K562 (cell line): ENCODE results near the gene ZMYND19. TPM values are rescaled to one million over a fixed set of nuclear protein-coding genes. Genes with fewer than 3 reads are reported as not detected.

Experiments
- ATAC-seq: fragments of 200-7000 bp; cut with Tn5 transposase; 3 replicates; pipeline ENCODE4 v1.9.1; 2020; ENCODE audit warnings: moderate library complexity
- BruUV-seq: library from RNA; stranded (reverse); fragments of 400-500 nt; replicated peaks from 2 replicates; lab custom pipeline; 2021; lab: Mats Ljungman, UMichigan
- CTCF ChIA-PET: fragments of 300-600 bp; formaldehyde crosslinking; extraction: SDS; loops from one replicate; lab custom pipeline; 2021; ENCODE audit warnings: low intra/inter-chr PET ratio; lab: Yijun Ruan, JAX
- POLR2A ChIA-PET: fragments of 300-600, 350-650 bp; sonication (Branson Sonifier 250); formaldehyde crosslinking; extraction: SDS; loops from one replicate; lab custom pipeline; 2021; ENCODE audit warnings: antibody characterized with exemption, inconsistent platforms; lab: Yijun Ruan, JAX
- DNase-seq, 4 experiments: peaks; one replicate each; pipeline versions ENCODE4 v3.0.0 to v3.0.0-alpha.2; 2011 to 2018; ENCODE audit warnings: low spot score in 3 of 4, mixed read lengths in 3 of 4; ENCODE audit errors: extremely low read depth in 1 of 4
- FAIRE-seq: peaks from 2 replicates; lab custom pipeline; 2011; peaks lifted over from hg19 to GRCh38; lab: Jason Lieb, UNC
- H2AFZ ChIP-seq: 2 replicates; pipeline ENCODE4 v1.6.0; 2011; ENCODE audit warnings: low read depth, low read length, control low read depth, inconsistent platforms
- H3K27ac ChIP-seq: fragments of 200-600 bp; 3 replicates; pipeline ENCODE4 v1.8.0; 2011; ENCODE audit warnings: low read depth, mild to moderate bottlenecking, control low read depth, inconsistent platforms, low read length, moderate library complexity, mixed read lengths; ENCODE audit errors: extremely low read depth
- H3K27me3 ChIP-seq, 2 experiments: fragments of 300-600 bp in 1 of 2; 2 replicates in 1 of 2; 3 replicates in 1 of 2; pipeline versions ENCODE4 v1.6.0 to v1.8.0; 2011; ENCODE audit warnings: inconsistent platforms in 2 of 2, low read length in 2 of 2, mild to moderate bottlenecking in 1 of 2, mixed read lengths in 1 of 2, moderate library complexity in 1 of 2; ENCODE audit not compliant: control insufficient read depth in 2 of 2, insufficient read depth in 2 of 2
- H3K36me3 ChIP-seq: fragments of 300-600 bp; 3 replicates; pipeline ENCODE4 v1.8.0; 2011; ENCODE audit warnings: mild to moderate bottlenecking, low read length, inconsistent platforms; ENCODE audit not compliant: control insufficient read depth, insufficient read depth
- H3K4me1 ChIP-seq, 2 experiments: fragments of 200-600 bp in 1 of 2; replicated peaks in 1 of 2; 2 replicates in 1 of 2; 3 replicates in 1 of 2; pipeline versions ENCODE4 v1.5.1 to v1.8.0; 2011; ENCODE audit warnings: inconsistent platforms in 2 of 2, low read length in 2 of 2, mild to moderate bottlenecking in 1 of 2, mixed read lengths in 1 of 2, moderate library complexity in 1 of 2; ENCODE audit not compliant: control insufficient read depth in 2 of 2, insufficient read depth in 2 of 2
- H3K4me2 ChIP-seq: 2 replicates; pipeline ENCODE4 v1.6.1; 2011; ENCODE audit warnings: low read length, control low read depth, inconsistent platforms, mixed read lengths; ENCODE audit not compliant: insufficient read depth
- H3K4me3 ChIP-seq: fragments of 200-600 bp; sonication (generic), shearing (Covaris generic); 2 replicates; pipeline ENCODE4 v1.5.1; 2016; ENCODE audit warnings: control low read depth, inconsistent platforms
- H3K79me2 ChIP-seq: fragments of 200-600 bp; 3 replicates; pipeline ENCODE4 v1.8.0; 2011; ENCODE audit warnings: low read length, inconsistent platforms; ENCODE audit not compliant: control insufficient read depth, insufficient read depth
- H3K9ac ChIP-seq, 2 experiments: 2 replicates each; pipeline versions ENCODE4 v1.6.0 to v1.6.1; 2011; ENCODE audit warnings: low read depth in 2 of 2, low read length in 2 of 2, control low read depth in 1 of 2, inconsistent platforms in 1 of 2, mild to moderate bottlenecking in 1 of 2, mixed read lengths in 1 of 2; ENCODE audit not compliant: insufficient read depth in 1 of 2
- H3K9me1 ChIP-seq: one replicate; pipeline ENCODE4 v1.6.0; 2011; ENCODE audit warnings: inconsistent platforms, mild to moderate bottlenecking, low read length, moderate library complexity; ENCODE audit not compliant: control insufficient read depth, insufficient read depth
- H3K9me3 ChIP-seq: replicated peaks from 2 replicates; pipeline ENCODE4 v1.5.1; 2011; ENCODE audit warnings: low read depth, low read length, inconsistent platforms; ENCODE audit not compliant: control insufficient read depth, insufficient read depth
- H4K20me1 ChIP-seq: replicated peaks from 2 replicates; pipeline ENCODE4 v1.6.1; 2011; ENCODE audit warnings: low read length, inconsistent platforms, mixed read lengths; ENCODE audit not compliant: control insufficient read depth, insufficient read depth
- ELK1 ChIP-seq: sonication (generic); formaldehyde crosslinking; IDR thresholded peaks from 2 replicates; pipeline ENCODE4 v1.8.1; 2022; ENCODE audit warnings: missing genetic modification reagents
- FOXM1 ChIP-seq, 2 experiments: fragments of 450-650 bp in 1 of 2; sonication (generic) in 1 of 2; formaldehyde crosslinking in 1 of 2; IDR thresholded peaks; 2 replicates each; pipeline versions ENCODE4 v1.6.1 to v1.9.0; 2017 to 2022; ENCODE audit warnings: low read depth in 2 of 2, mild to moderate bottlenecking in 2 of 2, missing genetic modification reagents in 1 of 2, moderate library complexity in 1 of 2
- MAFK ChIP-seq: IDR thresholded peaks from 2 replicates; pipeline ENCODE4 v1.6.1; 2011; ENCODE audit warnings: low read length, improper control_type of control experiment
- NFE2L1 ChIP-seq: fragments of 450-650 bp; IDR thresholded peaks from 2 replicates; pipeline ENCODE4 v1.6.1; 2016; ENCODE audit warnings: missing genetic modification characterization, low read depth, mild to moderate bottlenecking, missing compliant biosample characterization, moderate library complexity, borderline replicate concordance
- NR4A1 ChIP-seq, 2 experiments: fragments of 250-450 bp in 1 of 2; fragments of 450-650 bp in 1 of 2; sonication (Bioruptor Pico) in 1 of 2; IDR thresholded peaks; 2 replicates each; pipeline versions ENCODE4 v1.4.0 to v1.6.1; 2016 to 2020; ENCODE audit warnings: mild to moderate bottlenecking in 2 of 2, missing compliant biosample characterization in 1 of 2, missing genetic modification characterization in 1 of 2, moderate library complexity in 1 of 2
- SIN3A ChIP-seq, 2 experiments: fragments of 150-350 bp in 1 of 2; IDR thresholded peaks; 2 replicates each; pipeline ENCODE4 v1.6.1; 2011 to 2016; ENCODE audit warnings: borderline replicate concordance in 2 of 2, low read depth in 2 of 2, low read length in 2 of 2, mild to moderate bottlenecking in 2 of 2, moderate library complexity in 2 of 2; ENCODE audit not compliant: control insufficient read depth in 1 of 2
- SMAD1 ChIP-seq: fragments of 150-350 bp; IDR thresholded peaks from 2 replicates; pipeline ENCODE4 v1.6.1; 2014; ENCODE audit warnings: low read length, low read depth; ENCODE audit not compliant: partially characterized antibody
- SP1 ChIP-seq: sonication (generic); formaldehyde crosslinking; IDR thresholded peaks from 2 replicates; pipeline ENCODE4 v1.8.1; 2022; ENCODE audit warnings: mild to moderate bottlenecking, missing genetic modification reagents
- SREBF1 ChIP-seq: fragments of 150-350 bp; IDR thresholded peaks from 2 replicates; pipeline ENCODE4 v1.6.1; 2014; ENCODE audit warnings: antibody characterized with exemption, low read depth, low read length, borderline replicate concordance
- TARDBP ChIP-seq: fragments of 450-650 bp; IDR thresholded peaks from 2 replicates; pipeline ENCODE4 v1.6.1; 2016
- U2AF2 ChIP-seq: fragments of 200-400 bp; formaldehyde crosslinking; optimal IDR thresholded peaks from 2 replicates; pipeline ENCODE3; 2017; ENCODE audit warnings: low read depth, mild to moderate bottlenecking, low read length
- ZNF217 ChIP-seq: sonication (generic); formaldehyde crosslinking; IDR thresholded peaks from 2 replicates; pipeline ENCODE4 v1.8.0; 2022; ENCODE audit warnings: mild to moderate bottlenecking, missing genetic modification reagents
- ZNF224 ChIP-seq: sonication (generic); formaldehyde crosslinking; IDR thresholded peaks from 2 replicates; pipeline ENCODE4 v1.8.0; 2022; ENCODE audit warnings: mild to moderate bottlenecking, missing genetic modification reagents
- ZNF384 ChIP-seq: IDR thresholded peaks from 2 replicates; pipeline ENCODE4 v1.6.1; 2012; ENCODE audit warnings: low read depth, low read length, improper control_type of control experiment
- ZNF512 ChIP-seq: IDR thresholded peaks from 2 replicates; pipeline ENCODE4 v1.6.1; 2016; ENCODE audit warnings: missing genetic modification characterization, missing compliant biosample characterization
- ZNF561 ChIP-seq: fragments of 450-650 bp; formaldehyde crosslinking; conservative IDR thresholded peaks from 2 replicates; pipeline ENCODE4 v1.4.0; 2020; ENCODE audit warnings: mild to moderate bottlenecking, moderate library complexity
- ZNF695 ChIP-seq: fragments of 450-650 bp; formaldehyde crosslinking; IDR thresholded peaks from 2 replicates; pipeline ENCODE4 v1.4.0; 2020; ENCODE audit warnings: mild to moderate bottlenecking, moderate library complexity
- ZNF77 ChIP-seq: fragments of 250-450 bp; sonication (Bioruptor Pico); IDR thresholded peaks from 2 replicates; pipeline ENCODE4 v1.5.0; 2020
- WGBS: fragments of 100-300 bp; shearing (Covaris generic); methylation state at CpG from one replicate; pipeline ENCODE4 v1.1.6; 2016; ENCODE audit warnings: low coverage, mixed read lengths; ENCODE audit not compliant: insufficient coverage; ENCODE audit errors: missing lambda C conversion rate; 5-methylcytosine and 5-hydroxymethylcytosine counted together
- in situ Hi-C: fragments of 300-500 bp; cut with MboI; formaldehyde crosslinking; loops from 4 replicates; pipeline ENCODE4 v1.15.0; 2018; ENCODE audit warnings: inconsistent platforms, mixed read lengths
- intact Hi-C: fragments of 100-400 bp; cut with micrococcal nuclease; formaldehyde crosslinking; loops from 2 replicates; pipeline ENCODE4 v1.14.2; 2022
- polyA plus RNA-seq, 8 experiments: library from polyadenylated mRNA; depleted of rRNA in 4 of 8; stranded (reverse) in 5 of 8; unstranded in 3 of 8; fragments of >200 nt; fragmentation: Nextera tagmentation in 2 of 8; fragmentation: Illumina TruSeq in 1 of 8; extraction: Ambion mirVana in 2 of 8; extraction: Trizol in 1 of 8; gene quantifications; 2 replicates each; pipeline versions ENCODE4 v1.2.1 to v1.2.3, GENCODE V29; 2011 to 2014; ENCODE audit warnings: inconsistent platforms in 1 of 8, missing spikeins in 1 of 8
- total RNA-seq, 7 experiments: library from RNA; depleted of rRNA in 6 of 7; stranded (reverse); fragments of >200 nt in 6 of 7; fragmentation: Illumina TruSeq in 2 of 7; extraction: Trizol in 2 of 7; gene quantifications; 2 replicates each; pipeline versions ENCODE4 v1.2.1 to v1.2.3, GENCODE V29; 2011 to 2021; ENCODE audit warnings: low replicate concordance in 1 of 7

ZMYND19 gene
- total and polyA plus RNA-seq, 9 of the 15 experiments (the other 6 are each of a cell fraction or from before 2014, with no cell fraction given), result 1.0 to 86.7 (median 44.0) TPM

- peak; percentile 88 for ATAC-seq
- H3K4me2 ChIP-seq, result peak within 1 kb of the TSS; percentile 71
- H3K36me3 ChIP-seq, result no peaks in the 10 kb centered on the region
- WGBS, result 2% methylated on average over 12 of the region's 111 CpGs
- H3K27ac ChIP-seq, result peak within 1 kb of the TSS; percentile 88
- no peak for FAIRE-seq
- no TSS peak for BruUV-seq
- intact Hi-C loops, result no loop called here
- ChIA-PET POLR2A (interaction anchor here (0.6 kb wide), 1 partner anchor 13 kb away, joined by 7 read pairs; the partner anchor contains the start of gene EHMT1), CTCF (no interaction called here)
- DNase-seq, result peak; percentile 94 to 98 (median 95)
- H3K9me3 ChIP-seq, result no peaks in the 10 kb centered on the region
- in situ Hi-C loops, result no loop called here
- H4K20me1 ChIP-seq, result peaks cover 7% of the 10 kb centered on the region; the same call in 1 of the 2 replicates
- peaks cover 21 to 41% of the 10 kb centered on the region in 2 experiments; a peak in 4 of 5 replicates for H3K4me1 ChIP-seq
- no peaks in the 10 kb centered on the region for H3K27me3 ChIP-seq
- H3K9me1 ChIP-seq, result no peaks in the 10 kb centered on the region
- H3K4me3 ChIP-seq, result peak within 1 kb of the TSS; percentile 74
- peaks cover 16% of the 10 kb centered on the region for H3K79me2 ChIP-seq
- H2AFZ ChIP-seq, result peak within 1 kb of the TSS; percentile 92
- H3K9ac ChIP-seq, result peak within 1 kb of the TSS; percentile 79 to 96; a peak in 3 of 4 replicates
- TF ChIP-seq SIN3A (IDR thresholded peaks at IDR 0.05; ENCODE audit: borderline replicate concordance in 2 of 2, control insufficient read depth in 1 of 2, low read depth in 2 of 2, low read length in 2 of 2) (no peak; a peak in 1 of 4 replicates), ZNF384 (no peak), ELK1 (CRISPR knock-in tag) (no peak), SREBF1 (no peak), U2AF2 (no peak), FOXM1 (IDR thresholded peaks at IDR 0.05; ENCODE audit: low read depth) (no peak), FOXM1 (CRISPR knock-in tag; IDR thresholded peaks at IDR 0.05; ENCODE audit: low read depth) (no peak), ZNF224 (CRISPR knock-in tag) (no peak), MAFK (no peak), ZNF512 (tag) (no peak), ZNF695 (CRISPR knock-in tag) (no peak), TARDBP (no peak), ZNF217 (CRISPR knock-in tag) (no peak), ZNF561 (no peak), NR4A1 (CRISPR knock-in tag; IDR thresholded peaks at IDR 0.05) (no peak), NR4A1 (tag; IDR thresholded peaks at IDR 0.05) (0 out of 2 replicates have a peak, but pooled peaks have one; percentile 24), SP1 (no peak), NFE2L1 (tag) (no peak), SMAD1 (no peak), ZNF77 (CRISPR knock-in tag) (no peak)
Observed at GRCh38 chr9:137605121-137606004, 15.1 kb upstream of the ZMYND19 start, which contains the start of gene ARRDC1. TSS of gene ARRDC1 (plus strand) at chr9:137605686. CDS start at chr9:137605718, 32 bp downstream.
